Neuronal stem cell (in vitro differentiated cells): ENCODE results near the gene SEL1L.
"Not testable (repeated sequence)": the region's sequence is repeated elsewhere in the genome, so short reads cannot be mapped to it uniquely, and the experiment has no call there.

Experiments used
- DNase-seq: peaks from one replicate; pipeline ENCODE4 v3.0.0-alpha.2; 2013; ENCODE audit warnings: low spot score
- H2AFZ ChIP-seq: one replicate; pipeline ENCODE4 v1.6.1; 2013; ENCODE audit warnings: mild to moderate bottlenecking, low read length, inconsistent platforms
- H2AK5ac ChIP-seq: 2 replicates; pipeline ENCODE4 v1.6.1; 2013; ENCODE audit warnings: low read depth, mild to moderate bottlenecking, inconsistent platforms, low read length, moderate library complexity, mixed read lengths
- H2BK120ac ChIP-seq: 2 replicates; pipeline ENCODE4 v1.6.1; 2013; ENCODE audit warnings: low read depth, mild to moderate bottlenecking, inconsistent platforms, low read length, moderate library complexity, mixed read lengths
- H2BK12ac ChIP-seq: one replicate; pipeline ENCODE4 v1.6.1; 2013; ENCODE audit warnings: low read length, inconsistent platforms
- H2BK15ac ChIP-seq: 2 replicates; pipeline ENCODE4 v1.6.1; 2013; ENCODE audit warnings: mild to moderate bottlenecking, low read length, inconsistent platforms, mixed read lengths
- H2BK5ac ChIP-seq: one replicate; pipeline ENCODE4 v1.6.1; 2013; ENCODE audit warnings: inconsistent platforms, mild to moderate bottlenecking, low read length, moderate library complexity
- H3K14ac ChIP-seq: one replicate; pipeline ENCODE4 v1.6.1; 2013; ENCODE audit warnings: low read length, inconsistent platforms
- H3K18ac ChIP-seq: 2 replicates; pipeline ENCODE4 v1.6.1; 2013; ENCODE audit warnings: low read length, inconsistent platforms
- H3K23ac ChIP-seq: 2 replicates; pipeline ENCODE4 v1.6.1; 2013; ENCODE audit warnings: low read depth, mild to moderate bottlenecking, mixed read lengths, low read length, inconsistent platforms; ENCODE audit not compliant: poor library complexity
- H3K27ac ChIP-seq: replicated peaks from 3 replicates; pipeline ENCODE4 v1.5.1; 2013; ENCODE audit warnings: low read length, inconsistent platforms
- H3K27me3 ChIP-seq, 3 experiments: 2 replicates each; pipeline ENCODE4 v1.6.1; 2013; ENCODE audit warnings: low read length in 3 of 3, mild to moderate bottlenecking in 2 of 3, inconsistent platforms in 1 of 3, low read depth in 1 of 3, mixed read lengths in 1 of 3, moderate library complexity in 1 of 3; ENCODE audit not compliant: control insufficient read depth in 3 of 3, insufficient read depth in 3 of 3
- H3K36me3 ChIP-seq, 2 donors: replicated peaks in 1 of 2; 2 replicates each; pipeline ENCODE4 v1.6.1; 2013; ENCODE audit warnings: low read length in 2 of 2; ENCODE audit not compliant: control insufficient read depth in 2 of 2, insufficient read depth in 2 of 2
- H3K4ac ChIP-seq: 2 replicates; pipeline ENCODE4 v1.6.1; 2013; ENCODE audit warnings: inconsistent platforms, mild to moderate bottlenecking, low read length, moderate library complexity
- H3K4me1 ChIP-seq, 2 donors: 1 replicate in 1 of 2; 2 replicates in 1 of 2; pipeline ENCODE4 v1.6.1; 2013; ENCODE audit warnings: low read length in 2 of 2, low read depth in 1 of 2; ENCODE audit not compliant: control insufficient read depth in 2 of 2, insufficient read depth in 1 of 2
- H3K4me2 ChIP-seq: one replicate; pipeline ENCODE4 v1.6.1; 2013; ENCODE audit warnings: mild to moderate bottlenecking, low read length, inconsistent platforms; ENCODE audit not compliant: insufficient read depth, poor library complexity, severe bottlenecking
- H3K4me3 ChIP-seq, 2 donors: 2 replicates each; pipeline ENCODE4 v1.5.1; 2013; ENCODE audit warnings: low read length in 2 of 2, mild to moderate bottlenecking in 2 of 2, inconsistent platforms in 1 of 2, moderate library complexity in 1 of 2
- H3K79me1 ChIP-seq: one replicate; pipeline ENCODE4 v1.6.1; 2013; ENCODE audit warnings: low read depth, mild to moderate bottlenecking, inconsistent platforms, low read length, moderate library complexity
- H3K9ac ChIP-seq: one replicate; pipeline ENCODE4 v1.6.1; 2013; ENCODE audit warnings: mild to moderate bottlenecking, low read depth, low read length, inconsistent platforms; ENCODE audit not compliant: poor library complexity
- H3K9me3 ChIP-seq, 2 donors: replicated peaks in 1 of 2; 2 replicates each; pipeline versions ENCODE3 to v1.6.1; 2013; ENCODE audit warnings: low read length in 2 of 2, mild to moderate bottlenecking in 2 of 2, inconsistent platforms in 1 of 2, low read depth in 1 of 2, mixed read lengths in 1 of 2, moderate library complexity in 1 of 2; ENCODE audit not compliant: control insufficient read depth in 2 of 2, insufficient read depth in 1 of 2
- H4K8ac ChIP-seq: one replicate; pipeline ENCODE4 v1.6.1; 2013; ENCODE audit warnings: low read depth, mild to moderate bottlenecking, inconsistent platforms, low read length, moderate library complexity
- H4K91ac ChIP-seq: one replicate; pipeline ENCODE4 v1.6.1; 2013; ENCODE audit warnings: low read length, low read depth, mild to moderate bottlenecking, inconsistent platforms; ENCODE audit not compliant: poor library complexity
- WGBS, 2 donors: extraction: QIAGEN DNeasy Blood & Tissue Kit; methylation state at CpG; one replicate each; pipeline ENCODE4 v1.1.7; 2013; ENCODE audit warnings: missing lambda C conversion rate in 2 of 2, mixed read lengths in 1 of 2; ENCODE audit not compliant: insufficient read length in 2 of 2, insufficient replicate concordance in 1 of 2; ENCODE audit errors: extremely low coverage in 2 of 2; 5-methylcytosine and 5-hydroxymethylcytosine counted together

Gene SEL1L

DNA sequence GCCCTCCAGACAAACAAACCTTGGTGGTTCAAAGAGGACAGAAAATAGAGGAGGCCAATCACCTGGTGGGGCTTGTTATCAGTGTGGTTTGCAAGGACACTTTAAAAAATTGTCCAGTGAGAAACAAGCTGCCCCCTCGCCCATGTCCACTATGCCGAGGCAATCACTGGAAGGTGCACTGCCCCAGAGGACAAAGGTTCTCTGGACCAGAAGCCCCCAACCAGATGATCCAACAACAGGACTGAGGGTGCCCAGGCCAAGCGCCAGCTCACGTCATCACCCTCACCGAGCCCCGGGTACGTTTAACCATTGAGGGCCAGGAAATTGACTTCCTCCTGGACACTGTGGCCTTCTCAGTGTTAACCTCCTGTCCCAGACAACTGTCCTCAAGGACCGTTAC lies 17.7 kb downstream of the SEL1L start:
- not testable (repeated sequence) for H3K27me3 ChIP-seq, DNase-seq

DNA sequence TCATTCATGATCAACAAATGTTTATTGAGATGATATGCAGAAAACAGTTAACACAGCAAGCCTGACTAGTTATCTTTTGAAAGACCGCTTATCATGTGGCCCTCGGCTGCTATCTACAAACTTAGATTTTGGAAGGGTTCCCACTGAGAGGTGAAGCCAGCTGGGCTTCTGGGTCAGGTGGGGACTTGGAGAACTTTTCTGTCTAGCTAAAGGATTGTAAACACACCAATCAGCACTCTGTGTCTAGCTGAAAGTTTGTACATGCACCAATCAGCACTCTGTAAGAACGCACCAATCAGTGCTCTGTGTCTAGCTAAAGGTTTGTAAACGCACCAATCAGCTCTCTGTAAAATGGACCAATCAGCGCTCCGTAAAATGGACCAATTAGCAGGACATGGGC lies 20.8 kb downstream of the SEL1L start:
- H3K79me1 ChIP-seq, H2BK5ac ChIP-seq, H2BK12ac ChIP-seq, H3K18ac ChIP-seq, H3K4ac ChIP-seq, H4K8ac ChIP-seq, H3K9me3 ChIP-seq, H3K27ac ChIP-seq, H3K23ac ChIP-seq, H4K91ac ChIP-seq, H2BK120ac ChIP-seq, H3K27me3 ChIP-seq, H2AK5ac ChIP-seq, DNase-seq, H2BK15ac ChIP-seq, H3K14ac ChIP-seq, H3K4me3 ChIP-seq, H3K9ac ChIP-seq, H3K4me2 ChIP-seq, H2AFZ ChIP-seq: not testable (repeated sequence)
- peaks cover 13 to 18% of the 10 kb centered on the region in 2 donors for H3K4me1 ChIP-seq
- WGBS, 2 donors = no CpG with 5 or more reads among the region's 6 CpGs
- H3K36me3 ChIP-seq = peaks cover 0 to 22% of the 10 kb centered on the region in 2 donors

More for the DNA sequence above, 17.7 kb downstream of the SEL1L start:
- not testable (repeated sequence) for H3K4ac ChIP-seq, H3K14ac ChIP-seq, H2BK12ac ChIP-seq, H3K79me1 ChIP-seq, H3K18ac ChIP-seq, H4K8ac ChIP-seq, H2BK120ac ChIP-seq, H2AFZ ChIP-seq, H3K4me2 ChIP-seq, H2AK5ac ChIP-seq, H2BK5ac ChIP-seq, H4K91ac ChIP-seq, H3K4me3 ChIP-seq, H3K9ac ChIP-seq, H2BK15ac ChIP-seq, H3K27ac ChIP-seq, H3K9me3 ChIP-seq, H3K23ac ChIP-seq
- Histone ChIP-seq H3K36me3 (peaks cover 0 to 40% of the 10 kb centered on the region in 2 donors), H3K4me1 (peaks cover 10 to 18% of the 10 kb centered on the region in 2 donors)
- WGBS, 2 donors = no CpG with 5 or more reads among the region's 8 CpGs

DNA sequence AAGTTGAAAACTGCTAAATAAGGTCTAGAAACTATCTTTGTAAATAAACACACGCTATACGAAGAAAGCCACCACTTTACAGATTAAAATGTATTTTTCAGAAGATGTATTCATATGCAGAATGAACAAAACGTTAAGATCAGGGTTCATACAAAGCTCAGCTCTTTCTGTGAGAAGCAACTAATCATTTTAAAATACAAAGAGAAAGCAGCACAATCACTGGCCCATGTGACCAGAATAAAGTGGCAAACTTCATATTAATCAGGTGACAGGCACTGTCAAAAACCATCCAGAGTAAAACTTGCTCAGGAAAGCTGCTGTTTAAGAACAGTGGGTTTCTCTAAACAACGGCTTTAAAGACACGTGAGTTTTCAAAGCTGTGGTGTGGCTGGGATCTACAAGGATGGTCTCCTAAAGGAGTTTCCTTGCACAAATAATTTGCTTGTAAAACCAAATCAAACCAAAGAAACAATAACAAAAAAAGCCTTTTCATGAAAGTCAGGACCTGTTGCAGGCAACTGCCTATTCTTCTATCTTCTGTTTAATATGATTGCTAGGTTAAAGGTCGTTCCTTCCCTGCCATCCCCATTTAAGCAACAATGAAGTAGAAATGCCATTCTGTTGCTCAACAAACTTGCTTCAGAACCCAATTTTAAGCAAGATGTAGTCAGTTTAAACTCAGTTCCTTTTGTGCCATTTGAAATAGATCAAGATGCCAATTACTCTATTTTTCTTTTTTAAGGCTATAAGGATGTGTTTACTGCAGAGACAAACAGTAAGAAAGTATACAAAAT lies 22.3 kb downstream of the SEL1L start:
- Histone ChIP-seq H3K4me1 (peaks cover 7 to 10% of the 10 kb centered on the region in 2 donors), H3K14ac (no peak overlapping the region), H2BK120ac (no peak overlapping the region), H3K4ac (no peak overlapping the region), H3K23ac (no peak overlapping the region), H3K9me3 (no peaks in the 10 kb centered on the region), H3K36me3 (peaks cover 3 to 18% of the 10 kb centered on the region in 2 donors), H3K9ac (no peak overlapping the region), H3K18ac (no peak overlapping the region), H4K8ac (no peak overlapping the region), H3K4me2 (no peak overlapping the region), H3K79me1 (no peaks in the 10 kb centered on the region), H2AK5ac (no peak overlapping the region), H2BK12ac (no peak overlapping the region), H4K91ac (no peak overlapping the region), H2AFZ (no peak overlapping the region), H2BK15ac (no peak overlapping the region), H3K27ac (no peak overlapping the region), H3K27me3 (no peaks in the 10 kb centered on the region), H3K4me3 (no peak overlapping the region), H2BK5ac (no peak overlapping the region)
- no CpG with 5 or more reads among the region's 6 CpGs for WGBS, 2 donors
- DNase-seq = no peak

DNA sequence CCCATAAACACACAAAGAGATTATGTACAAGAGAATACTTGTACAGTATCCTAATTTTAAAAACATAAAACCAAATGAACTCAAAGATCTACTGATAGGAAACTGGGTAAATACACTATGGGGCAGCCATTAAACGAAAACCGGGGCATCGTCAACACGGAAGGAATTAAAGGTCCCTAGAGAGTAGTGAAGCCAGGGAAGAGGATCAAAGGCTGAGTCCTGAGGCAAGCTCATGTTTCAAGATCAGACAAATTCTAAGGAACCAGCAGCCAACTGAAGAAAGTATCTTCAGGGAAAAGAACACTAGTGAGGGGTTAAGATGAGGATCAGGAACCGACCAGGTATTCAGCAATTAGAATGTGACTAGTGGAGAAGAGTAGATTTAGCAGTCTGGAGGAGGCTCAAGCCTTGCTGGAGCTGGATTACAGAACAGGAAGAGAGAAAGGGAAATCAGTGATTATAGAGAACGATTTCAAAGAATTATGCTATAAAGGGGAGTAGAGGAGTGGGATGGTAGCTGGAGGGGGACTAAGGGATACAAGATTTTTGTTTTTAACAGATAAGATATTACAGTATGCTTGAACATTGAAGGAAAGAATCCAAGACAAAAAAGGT lies 23.7 kb downstream of the SEL1L start:
- Histone ChIP-seq H3K27me3 (no peaks in the 10 kb centered on the region), H3K9ac (no peak overlapping the region), H2BK120ac (no peak overlapping the region), H2BK15ac (no peak overlapping the region), H3K36me3 (peaks cover 5 to 27% of the 10 kb centered on the region in 2 donors), H4K8ac (no peak overlapping the region), H2AFZ (no peak overlapping the region), H2BK5ac (no peak overlapping the region), H3K4ac (no peak overlapping the region), H2BK12ac (no peak overlapping the region), H4K91ac (no peak overlapping the region), H3K27ac (no peak overlapping the region), H2AK5ac (no peak overlapping the region), H3K4me3 (no peak overlapping the region), H3K4me2 (no peak overlapping the region), H3K79me1 (no peaks in the 10 kb centered on the region), H3K18ac (no peak overlapping the region), H3K4me1 (peaks cover 7 to 10% of the 10 kb centered on the region in 2 donors), H3K14ac (no peak overlapping the region), H3K9me3 (no peaks in the 10 kb centered on the region), H3K23ac (no peak overlapping the region)
- DNase-seq = no peak
- no CpG with 5 or more reads among the region's 6 CpGs for WGBS, 2 donors
